T-helper 9 cell (primary cell): ENCODE measurements around the gene EEF1B2.
"Not testable (repeated sequence)": the region's sequence is repeated elsewhere in the genome, so short reads cannot be mapped to it uniquely, and the experiment has no call there.

Source experiments
- DNase-seq: peaks from one replicate; pipeline ENCODE4 v3.0.0-alpha.2; 2020

Gene EEF1B2

DNA sequence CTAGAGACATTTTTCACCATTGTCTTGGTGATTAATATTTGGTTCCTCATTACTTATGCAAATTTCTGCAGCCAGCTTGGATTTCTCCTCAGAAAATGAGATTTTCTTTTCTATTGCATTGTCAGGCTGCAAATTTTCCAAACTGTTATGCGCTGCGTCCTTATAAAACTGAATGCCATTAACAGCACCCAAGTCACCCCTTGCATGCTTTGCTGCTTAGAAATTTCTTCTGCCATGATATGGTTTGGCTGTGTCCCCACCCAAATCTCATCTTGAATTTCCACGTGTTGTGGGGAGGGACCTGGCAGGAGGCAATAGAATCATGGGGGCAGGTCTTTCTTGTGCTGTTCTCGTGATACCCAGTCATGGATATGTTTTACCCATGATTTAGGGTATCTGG, 8.5 kb downstream of the EEF1B2 start:
- not testable (repeated sequence) for DNase-seq

DNA sequence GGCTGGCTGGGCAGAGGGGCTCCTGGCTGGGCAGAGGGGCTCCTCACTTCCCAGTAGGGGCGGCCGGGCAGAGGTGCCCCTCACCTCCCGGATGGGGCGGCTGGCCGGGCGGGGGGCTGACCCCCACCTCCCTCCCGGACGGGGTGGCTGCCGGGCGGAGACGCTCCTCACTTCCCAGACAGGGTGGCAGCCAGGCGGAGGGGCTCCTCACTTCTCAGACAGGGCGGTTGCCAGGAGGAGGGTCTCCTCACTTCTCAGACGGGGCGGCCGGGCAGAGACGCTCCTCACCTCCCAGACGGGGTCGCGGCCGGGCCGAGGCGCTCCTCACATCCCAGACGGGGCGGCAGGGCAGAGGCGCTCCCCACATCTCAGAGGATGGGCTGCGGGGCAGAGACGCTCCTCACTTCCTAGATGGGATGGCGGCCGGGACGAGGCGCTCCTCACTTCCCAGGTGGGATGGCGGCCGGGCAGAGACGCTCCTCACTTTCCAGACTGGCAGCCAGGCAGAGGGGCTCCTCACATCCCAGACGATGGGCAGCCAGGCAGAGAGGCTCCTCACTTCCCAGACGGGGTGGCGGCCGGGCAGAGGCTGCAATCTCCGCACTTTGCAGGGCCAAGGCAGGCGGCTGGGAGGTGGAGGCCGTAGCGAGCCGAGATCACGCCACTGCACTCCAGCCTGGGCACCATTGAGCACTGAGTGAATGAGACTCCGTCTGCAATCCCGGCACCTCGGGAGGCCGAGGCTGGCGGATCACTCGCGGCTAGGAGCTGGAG, 12.1 kb downstream of the EEF1B2 start:
- DNase-seq: not testable (repeated sequence)

DNA sequence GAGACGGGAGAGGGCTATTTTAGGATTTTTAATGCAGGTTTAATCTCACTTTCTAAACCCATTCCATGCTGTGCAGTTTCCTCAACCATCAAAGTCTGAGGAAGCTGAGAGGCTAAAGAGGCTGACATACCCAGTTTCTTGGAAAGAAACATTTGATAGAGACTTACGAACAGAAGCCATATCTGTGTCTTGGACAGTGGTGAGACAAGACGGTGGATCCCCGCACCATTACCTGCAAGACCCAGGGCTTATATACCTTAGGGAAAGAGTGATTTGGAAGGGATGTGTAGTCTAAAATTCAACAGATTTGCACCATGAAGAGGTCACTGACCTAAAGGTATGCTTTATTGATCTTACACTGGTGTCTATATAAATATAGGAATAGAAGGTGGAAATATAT, 13.5 kb downstream of the EEF1B2 start:
- no peak for DNase-seq

DNA sequence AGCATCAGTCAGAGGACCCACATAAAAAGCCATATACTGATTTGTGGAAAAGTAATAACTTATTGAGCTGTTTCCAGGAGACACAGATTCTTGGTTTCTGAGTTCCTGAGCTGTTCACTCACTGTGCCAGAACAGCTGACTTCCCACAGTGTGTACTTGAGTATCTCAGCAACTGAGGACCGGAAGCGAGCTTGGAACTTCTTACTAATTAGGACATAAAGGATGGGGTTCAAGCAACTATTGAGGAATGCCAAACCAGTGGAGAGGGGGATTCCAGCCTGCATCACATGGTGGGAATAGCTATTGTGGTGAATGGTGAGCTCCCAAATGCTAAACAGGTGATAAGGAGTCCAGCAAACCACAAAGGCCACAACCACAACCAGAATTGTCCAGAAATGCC, 16.4 kb downstream of the EEF1B2 start:
- DNase-seq: no peak

DNA sequence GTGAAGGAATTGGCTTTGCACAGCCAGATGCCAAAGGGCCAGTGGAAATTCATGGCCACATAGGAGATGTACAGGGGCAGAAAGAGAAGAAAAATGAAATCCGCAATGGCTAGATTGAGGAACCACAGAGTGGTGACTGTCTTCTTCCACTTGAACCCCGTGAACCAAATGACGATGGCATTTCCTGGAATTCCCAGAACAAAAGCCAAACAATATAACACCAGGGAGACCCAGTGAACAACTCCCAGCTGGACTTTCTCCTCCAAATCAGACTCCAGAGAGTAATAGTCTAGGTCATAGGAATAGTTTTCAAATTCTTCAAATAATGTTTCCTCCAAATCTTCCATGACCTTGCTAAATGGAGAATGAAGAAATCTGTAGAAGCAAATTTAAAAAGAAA, 17.2 kb downstream of the EEF1B2 start:
- no peak for DNase-seq

DNA sequence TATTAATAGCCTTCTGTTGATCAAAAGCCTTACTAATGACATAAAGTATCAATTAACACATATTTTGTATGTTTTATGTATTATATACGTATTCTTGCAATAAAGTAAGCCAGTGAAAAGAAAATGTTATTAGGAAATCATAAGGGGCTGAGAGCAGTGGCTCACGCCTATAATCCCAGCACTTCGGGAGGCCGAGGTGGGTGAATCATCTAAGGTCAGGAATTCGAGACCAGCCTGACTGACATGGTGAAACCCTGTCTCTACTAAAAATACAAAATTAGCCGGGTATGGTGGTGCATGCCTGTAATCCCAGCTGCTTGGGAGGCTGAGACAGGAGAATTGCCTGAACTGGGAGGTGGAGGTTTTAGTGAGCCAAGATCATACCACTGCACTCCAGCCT, 21.8 kb downstream of the EEF1B2 start:
- not testable (repeated sequence) for DNase-seq

DNA sequence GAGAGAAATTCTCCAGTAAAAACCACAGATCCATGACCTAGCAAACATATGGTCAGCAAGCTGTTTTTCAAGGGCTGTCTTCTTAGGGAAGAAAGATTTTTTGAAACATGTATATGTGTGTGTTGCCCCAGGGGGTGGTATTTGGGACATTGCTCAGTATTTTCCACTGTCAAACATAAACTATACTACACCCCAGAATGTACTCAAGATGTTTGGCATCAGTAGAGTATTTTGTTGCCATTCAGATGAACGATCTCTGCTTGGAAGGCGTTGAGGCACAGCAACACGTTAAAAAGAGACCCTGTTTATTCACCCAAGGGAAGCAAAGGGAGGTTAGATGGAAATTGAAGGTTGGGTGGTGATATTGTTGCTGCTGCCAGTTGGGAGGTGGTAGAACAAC, 30.0 kb downstream of the EEF1B2 start:
- no peak for DNase-seq

DNA sequence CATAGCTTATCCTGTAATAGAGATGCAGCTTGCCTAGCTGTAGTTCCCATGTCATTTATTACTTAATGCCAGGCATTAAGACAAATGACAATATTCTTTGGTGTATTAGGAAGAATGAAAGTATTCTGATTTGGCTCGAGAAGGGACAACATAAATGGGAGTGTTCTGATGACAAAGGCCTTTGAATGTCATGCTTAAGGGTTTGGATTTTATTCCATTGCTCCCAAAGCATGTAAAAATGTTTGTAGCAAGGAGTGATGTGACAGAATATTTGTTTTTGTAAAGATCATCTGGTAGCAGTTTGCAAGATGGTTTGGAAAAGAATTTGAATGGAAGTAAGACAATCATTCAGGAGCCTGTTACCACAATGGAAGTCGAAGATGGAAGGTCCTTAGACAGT, 30.4 kb downstream of the EEF1B2 start:
- DNase-seq: no peak

DNA sequence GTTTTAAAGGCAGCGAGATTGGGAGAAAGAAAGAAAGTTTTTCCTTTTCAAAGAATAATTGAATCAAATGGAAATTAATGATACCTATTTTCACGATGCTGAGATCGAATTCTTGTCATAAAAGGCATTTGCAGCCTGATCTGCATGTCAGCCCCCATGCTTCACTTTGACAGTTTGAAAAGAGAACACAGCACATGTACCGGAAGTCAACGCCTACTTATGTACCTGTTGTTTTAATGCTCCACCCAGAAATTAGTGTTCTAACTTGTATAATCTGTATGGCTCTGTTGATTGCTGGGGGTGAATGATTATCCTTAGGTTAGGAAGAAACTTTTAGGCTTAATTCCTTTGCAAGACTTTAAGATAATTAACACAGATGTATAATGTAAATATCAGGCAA, 31.0 kb downstream of the EEF1B2 start:
- DNase-seq: no peak

DNA sequence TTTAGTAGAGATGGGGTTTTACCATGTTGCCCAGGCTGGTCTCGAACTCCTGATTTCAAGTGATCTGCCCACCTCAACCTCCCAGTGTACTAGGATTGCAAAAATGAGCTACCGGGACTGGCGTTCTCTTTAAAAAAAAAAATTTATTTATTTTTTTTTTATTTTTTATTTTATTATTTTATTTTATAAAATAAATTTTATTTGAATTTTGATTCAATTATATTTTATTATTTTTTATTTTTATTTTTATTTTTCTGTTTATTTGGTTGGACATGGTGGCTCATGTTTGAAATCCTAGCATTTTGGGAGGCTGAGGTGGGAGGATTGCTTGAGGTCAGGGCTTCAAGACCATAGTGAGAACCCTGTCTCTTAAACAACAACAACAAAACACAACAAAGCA, 32.5 kb downstream of the EEF1B2 start:
- DNase-seq: no peak

DNA sequence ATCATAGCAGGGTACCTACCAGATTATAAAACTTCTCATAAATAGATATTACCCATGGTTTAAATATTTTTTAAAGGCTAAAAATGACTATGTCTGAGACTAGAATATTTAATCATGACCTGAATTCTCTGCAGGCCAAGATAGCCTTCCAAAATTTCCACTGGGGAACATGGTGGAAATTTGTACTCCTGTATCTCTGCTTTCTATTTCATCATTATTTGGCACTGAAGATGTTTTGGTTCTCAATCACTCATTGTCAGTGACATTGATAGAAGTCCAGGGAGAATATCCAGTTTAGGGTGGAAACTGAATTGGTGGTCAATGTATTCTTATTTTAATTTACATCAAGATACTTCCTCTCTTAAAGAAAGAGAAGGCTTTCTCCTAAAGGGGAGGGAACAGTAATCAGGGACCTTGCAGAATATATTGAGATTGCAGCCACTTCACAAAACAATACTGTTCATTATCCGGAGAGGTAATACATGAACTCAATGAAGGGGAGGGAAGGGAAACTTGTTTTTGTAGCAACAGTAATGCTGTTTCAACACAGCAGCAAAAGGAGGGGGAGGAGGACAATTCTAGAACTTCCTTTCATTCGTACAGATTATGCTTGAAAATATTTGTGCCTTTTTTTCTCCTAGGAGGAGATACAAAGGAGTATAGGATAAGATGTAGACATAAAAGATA, 34.1 kb downstream of the EEF1B2 start:
- DNase-seq: no peak

DNA sequence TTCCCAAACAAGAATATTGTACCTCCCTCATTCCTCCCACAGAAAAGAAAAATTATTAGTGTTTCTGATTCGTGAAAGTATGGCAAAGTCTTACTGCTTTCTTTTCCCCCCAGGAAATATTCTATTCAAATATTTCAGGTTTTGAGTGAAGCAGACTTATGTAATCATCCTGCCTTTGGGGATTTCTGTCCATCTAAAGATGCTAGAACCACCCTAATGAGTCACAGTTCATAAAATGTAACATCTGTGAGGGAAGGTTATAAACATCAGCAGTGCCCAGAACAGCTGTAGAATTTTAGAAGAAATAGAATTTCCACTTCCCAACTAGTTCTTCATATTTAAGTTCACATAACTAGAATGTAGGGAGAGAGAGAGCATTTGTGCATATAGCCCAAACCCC, 39.0 kb downstream of the EEF1B2 start:
- no peak for DNase-seq

DNA sequence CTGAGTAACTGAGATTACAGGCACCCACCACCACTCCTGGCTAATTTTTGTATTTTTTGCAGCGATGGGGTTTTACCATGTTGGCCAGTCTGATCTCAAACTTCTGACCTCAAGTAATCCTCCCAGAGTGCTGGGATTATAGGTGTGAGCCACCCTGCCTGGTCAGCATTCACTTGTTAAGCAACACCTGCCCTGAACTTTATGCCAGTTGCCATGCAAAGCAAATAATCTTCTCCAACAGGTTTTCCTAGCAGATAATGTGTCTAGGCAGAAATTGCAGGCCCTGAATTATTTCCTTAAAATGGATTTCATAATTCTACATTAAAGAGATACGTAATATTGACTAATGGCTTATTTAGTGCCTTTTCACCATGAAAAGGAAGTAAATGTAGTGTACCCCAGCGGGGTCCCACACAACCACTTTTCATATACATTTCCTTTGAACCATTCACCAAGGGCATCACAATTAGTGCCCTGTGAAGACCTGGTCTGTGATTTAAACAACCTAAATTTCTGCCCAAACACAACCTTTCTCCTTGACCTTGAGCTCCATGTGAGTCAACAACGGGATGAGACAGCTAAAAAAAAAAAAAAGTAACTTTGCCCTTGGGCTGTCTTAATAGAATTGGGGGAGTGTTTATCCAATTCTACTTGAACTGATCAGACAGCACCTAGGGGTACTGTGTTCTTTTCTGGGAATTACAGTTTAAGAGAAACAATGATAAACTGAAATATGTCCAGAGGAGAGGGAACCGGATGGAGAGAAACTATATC, 41.6 kb downstream of the EEF1B2 start:
- DNase-seq: no peak

DNA sequence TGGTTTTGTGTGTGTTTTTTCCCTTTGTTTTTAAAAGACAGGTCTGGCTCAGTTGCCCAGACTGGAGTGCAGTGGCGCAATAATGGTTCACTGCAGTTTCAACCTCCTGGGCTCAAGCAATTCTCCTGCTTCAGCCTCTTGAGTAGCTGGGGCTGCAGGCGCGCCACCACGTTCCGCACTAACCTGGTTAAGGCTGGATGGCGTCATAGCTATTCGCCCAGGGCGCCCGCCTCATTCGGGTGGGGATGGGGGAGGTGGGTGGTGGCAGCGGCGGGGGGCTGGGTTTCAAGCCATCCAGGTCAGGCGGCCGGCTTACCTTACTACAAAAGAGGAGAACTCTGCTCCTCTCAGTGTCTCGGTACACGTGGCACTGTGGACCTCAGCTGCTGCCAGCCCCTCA, 42.8 kb downstream of the EEF1B2 start:
- no peak for DNase-seq

DNA sequence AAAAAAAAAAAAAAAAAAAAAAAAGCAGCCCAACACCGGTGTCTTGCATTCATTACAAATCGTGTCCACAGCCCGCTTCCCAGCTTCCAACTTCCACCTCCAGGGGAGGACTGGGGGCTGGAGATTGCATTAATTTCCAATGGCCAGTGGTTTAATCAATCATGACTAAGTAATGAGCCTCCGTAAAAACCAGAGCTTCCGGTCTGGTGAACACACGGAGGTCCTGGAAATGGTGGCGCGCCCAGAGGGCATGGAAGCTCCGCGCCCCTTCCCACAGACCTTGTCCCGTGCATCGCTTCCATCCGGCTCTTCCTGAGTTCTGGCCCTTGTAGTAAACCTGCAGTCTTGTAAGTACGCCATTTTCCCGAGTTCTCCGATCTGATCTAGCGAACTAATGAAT, 43.6 kb downstream of the EEF1B2 start:
- no peak for DNase-seq

DNA sequence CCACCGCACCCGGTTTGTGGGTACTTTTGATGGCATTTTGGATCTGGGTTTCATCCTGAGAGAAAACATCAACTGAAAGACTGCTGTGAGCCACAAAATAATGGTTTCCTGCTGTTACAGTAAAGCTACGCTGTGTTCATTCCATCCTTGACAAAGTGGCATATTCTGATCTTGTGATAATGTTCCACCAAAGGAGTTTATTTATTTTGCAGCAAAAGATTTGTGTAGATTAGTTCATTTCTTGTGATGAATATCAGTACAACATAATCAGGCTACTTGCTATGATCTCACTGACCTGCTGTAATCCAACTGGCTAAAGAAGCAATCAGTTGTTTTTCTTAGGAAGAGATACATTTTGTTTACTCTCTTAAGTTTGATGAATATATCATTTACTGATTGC, 45.0 kb downstream of the EEF1B2 start:
- no peak for DNase-seq

DNA sequence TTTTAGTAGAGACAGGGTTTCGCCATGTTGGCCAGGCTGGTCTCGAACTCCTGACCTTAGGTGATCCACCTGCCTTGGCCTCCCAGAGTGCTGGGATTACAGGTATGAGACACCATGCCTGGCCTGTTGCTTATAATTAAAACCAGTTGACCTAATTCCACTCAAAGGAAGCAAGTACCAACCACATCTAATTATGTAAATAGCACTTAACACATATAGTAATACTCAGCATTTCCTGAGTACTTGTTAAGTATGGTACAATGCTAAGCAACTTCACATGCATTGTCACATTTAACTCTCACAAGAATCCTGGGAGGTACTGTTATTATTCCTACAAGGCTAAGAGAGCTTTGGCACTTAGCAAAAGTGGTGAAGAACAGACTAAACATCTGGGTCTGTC, 47.6 kb downstream of the EEF1B2 start:
- not testable (repeated sequence) for DNase-seq

DNA sequence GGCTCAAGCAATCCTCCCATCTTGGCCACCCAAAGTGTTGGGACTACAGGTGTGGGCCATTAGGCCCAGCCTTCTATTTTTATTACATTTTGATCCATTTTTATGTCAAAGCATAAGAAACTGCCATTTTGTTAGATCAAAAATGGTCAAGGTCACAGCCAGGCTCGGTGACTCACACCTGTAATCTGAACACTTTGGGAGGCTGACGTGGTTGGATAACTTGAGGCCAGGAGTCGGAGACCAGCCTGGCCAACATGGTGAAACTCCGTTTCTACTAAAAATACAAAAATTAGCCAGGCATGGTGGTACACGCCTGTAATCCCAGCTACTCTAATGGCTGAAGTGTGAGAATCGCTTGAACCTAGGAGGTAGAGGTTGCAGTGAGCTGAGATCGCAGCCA, 49.2 kb downstream of the EEF1B2 start:
- no peak for DNase-seq

DNA sequence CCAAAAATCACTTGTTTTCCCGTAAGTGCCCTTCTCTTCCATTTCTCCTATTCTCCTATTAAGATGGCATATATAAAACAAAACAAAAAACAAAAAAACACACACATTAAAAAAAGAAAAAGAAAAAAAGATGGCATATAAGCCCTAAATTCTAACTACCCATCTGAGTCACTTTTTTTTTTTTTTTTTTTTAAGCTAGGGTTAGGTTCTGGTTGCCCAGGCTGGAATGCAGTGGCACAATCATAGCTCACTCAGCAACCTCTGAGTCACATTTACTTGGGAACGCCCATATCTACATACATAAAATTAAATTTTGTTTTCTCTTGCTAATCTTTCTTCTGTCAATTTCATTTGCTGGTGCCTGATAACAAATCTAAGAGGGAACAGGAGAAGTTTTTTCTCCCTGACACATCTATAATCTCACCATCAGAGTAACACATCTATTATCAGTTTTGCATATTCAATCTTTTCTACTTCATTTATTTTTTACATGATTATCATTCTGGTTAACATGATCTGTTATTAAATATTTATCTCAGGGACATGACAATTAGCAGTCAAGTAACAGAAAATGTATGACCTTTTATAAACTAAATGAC, 52.1 kb downstream of the EEF1B2 start:
- DNase-seq: no peak
